HG02798 (cell line): ENCODE measurements around the gene MEF2A.

ENCODE experiments used
- ATAC-seq: cut with Tn5 transposase; IDR thresholded peaks from one replicate; pipeline ENCODE4 v1.9.1; 2021; ENCODE audit warnings: mild to moderate bottlenecking; ENCODE audit not compliant: unreplicated experiment, poor library complexity

The MEF2A gene

DNA sequence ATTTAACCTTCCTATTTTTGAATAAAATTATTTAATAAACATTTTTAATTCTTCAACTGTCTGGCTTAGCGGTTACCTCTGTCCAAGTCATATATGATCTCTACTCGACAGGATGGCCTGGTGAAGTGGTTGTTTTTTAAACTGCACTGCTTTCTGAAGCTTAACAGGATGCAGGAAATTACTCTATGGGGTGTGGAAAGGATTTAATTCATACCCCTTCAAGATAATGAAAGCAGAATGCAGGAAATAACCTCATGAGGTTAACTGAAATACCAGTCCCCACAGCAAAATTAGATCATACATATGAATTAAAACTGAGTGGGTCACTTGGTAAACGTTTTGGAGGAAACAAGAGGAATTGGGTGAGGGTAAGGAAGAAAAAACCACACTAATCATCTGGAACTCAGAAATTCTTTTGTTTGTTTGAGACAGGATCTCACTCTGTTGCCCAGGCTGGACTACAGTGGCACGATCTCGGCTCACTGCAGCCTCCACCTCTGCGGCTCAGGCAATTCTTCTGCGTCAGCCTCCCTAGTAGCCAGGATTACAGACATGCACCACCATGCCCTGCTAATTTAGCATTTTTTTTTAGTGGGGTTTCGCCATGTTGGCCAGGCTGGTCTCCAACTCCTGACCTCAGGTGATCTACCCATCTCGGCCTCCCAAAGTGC is 117.4 kb downstream of the MEF2A start:
- no peak for ATAC-seq

DNA sequence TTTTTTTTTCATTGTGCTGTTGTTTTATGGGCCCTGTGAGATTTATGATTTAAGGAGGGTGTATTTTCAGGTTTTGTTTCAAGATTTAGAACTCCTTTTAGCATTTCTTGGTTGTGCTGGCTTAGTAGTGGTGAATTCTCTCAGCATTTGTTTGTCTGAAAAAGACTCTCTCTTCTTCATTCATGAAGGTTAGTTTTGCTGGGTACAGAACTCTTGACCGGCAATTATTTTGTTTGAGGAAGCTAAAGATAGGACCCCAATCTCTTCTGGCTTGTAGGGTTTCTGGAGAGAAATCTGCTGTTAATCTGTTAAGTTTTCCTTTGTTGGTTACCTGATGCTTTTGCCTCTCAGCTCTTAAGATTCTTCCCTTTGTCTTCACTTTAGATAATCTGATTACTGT is 120.5 kb downstream of the MEF2A start:
- no peak for ATAC-seq

DNA sequence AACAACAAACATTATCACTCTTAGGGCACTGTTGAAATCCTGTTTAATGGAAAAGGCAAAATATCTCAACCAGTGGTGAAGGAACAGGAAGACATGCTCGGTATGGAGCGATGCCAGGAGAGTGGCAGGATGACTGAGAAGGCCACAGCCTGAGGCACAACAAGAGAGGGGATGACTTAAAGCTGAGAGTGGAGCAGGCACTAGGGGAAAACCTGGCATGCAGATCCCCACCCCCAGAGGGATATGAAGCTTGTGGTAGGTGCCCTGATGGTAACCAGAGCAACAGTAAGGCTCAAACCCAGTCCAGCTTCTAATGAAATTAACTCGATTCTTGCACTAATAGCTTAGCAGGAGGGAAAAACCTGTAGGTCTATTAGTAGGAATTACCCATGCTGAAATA is 127.0 kb downstream of the MEF2A start:
- ATAC-seq: no peak

DNA sequence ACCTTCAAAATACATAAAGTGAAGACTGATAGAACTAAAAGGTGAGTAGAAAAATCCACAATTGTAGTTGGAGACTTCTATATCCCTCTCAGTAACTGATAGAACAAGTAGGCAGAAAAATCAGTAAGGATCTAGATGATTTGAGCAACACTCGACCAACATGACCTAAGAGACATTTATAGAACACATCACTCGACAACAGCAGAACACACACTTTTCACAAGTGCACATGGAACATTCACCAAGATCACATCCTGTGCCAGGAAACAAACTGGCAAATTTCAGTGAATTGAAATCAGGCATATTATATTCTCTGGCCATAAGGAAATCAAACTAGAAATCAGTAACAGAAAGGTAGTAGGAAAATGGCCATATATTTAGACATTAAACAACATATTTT is 130.3 kb downstream of the MEF2A start:
- no peak for ATAC-seq

DNA sequence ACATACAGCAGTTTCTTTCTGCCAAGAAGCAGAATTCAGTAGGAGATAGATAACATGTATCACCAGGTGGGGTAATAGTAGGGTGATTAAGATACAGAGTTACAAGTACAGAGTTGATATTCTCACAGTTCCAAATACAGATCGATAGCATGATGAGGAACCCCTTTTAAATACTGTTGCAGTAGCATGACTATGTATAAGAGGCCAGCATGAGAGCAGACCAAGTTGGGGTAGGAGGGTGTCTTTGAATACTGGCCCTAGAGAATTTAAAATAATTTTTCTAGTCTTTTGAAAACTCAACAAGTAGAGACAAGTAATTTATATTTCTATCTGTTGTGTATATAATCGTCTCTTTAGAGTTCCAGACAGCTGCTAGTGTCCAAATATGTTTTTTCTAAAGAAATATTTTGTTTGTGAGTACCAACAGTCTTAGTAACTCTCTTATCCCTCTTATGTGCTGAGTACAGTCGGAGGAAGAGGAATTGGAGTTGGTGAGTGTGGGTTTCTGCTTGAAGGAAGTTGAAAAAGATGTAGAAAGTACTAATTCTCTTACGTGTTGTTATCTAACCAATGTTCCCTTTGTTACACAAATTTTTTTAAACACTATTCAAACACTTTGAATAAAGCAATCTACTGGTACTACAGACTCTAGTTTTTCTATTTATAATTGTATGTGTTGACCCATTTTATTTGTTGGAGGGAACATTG is 137.3 kb downstream of the MEF2A start:
- ATAC-seq: no peak

DNA sequence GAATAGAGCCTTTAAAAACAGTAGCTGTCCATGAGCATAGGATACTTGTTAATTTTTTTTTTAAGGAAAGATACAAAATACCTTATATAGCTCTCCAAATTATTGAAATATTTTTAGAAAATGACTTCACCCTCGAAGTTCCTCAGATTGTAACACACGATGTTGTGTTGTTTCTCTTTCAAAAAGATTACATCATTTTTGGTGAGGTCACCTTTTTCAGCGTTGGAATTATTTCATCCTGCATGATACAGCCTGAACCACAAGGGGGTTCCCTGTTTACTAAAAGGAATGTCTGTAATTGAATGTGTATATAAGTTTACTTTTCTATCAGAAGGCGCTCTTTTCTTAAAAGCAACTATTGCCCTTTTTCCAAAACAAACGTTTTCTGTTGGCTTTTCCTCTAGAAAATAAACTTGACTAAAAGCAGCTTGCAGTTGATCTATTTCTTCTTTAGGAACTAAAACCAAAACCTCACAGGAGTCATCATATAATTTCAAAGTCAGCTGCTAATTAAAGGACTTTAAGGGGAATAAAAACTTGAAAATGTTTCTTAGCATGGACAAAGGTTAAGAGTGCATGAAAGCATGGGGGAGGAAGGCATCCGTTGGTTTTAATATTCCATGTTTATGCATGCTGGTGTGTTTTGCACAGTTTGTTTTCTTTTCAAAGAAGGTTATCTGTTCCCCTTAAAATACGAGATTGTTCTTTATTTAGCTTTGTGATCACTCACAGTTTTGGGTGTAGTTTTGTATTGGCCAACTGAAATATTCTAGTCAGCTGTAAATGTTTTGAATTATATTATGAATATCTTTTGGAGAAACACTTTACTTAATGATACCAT is 138.0 kb downstream of the MEF2A start:
- peak; percentile 57 for ATAC-seq

DNA sequence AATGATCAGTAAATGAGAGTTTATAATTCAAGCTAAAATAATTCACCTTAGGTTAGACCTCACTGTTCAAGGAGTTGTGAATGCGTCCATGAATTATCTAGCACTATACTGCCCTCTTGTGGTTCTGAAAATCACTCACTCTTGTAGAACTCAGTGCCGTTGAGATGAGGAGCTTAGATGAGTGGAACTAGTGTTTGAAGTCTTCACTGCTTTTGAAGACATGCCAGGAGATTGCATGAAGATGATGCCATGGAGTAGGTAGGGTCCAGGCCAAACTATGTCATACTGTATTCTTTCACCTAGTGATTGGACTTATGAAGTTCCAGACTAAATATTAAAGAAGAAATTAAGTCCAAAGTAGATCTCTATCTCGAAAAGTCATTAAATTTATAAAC is 138.7 kb downstream of the MEF2A start:
- ATAC-seq: peak; percentile 70

DNA sequence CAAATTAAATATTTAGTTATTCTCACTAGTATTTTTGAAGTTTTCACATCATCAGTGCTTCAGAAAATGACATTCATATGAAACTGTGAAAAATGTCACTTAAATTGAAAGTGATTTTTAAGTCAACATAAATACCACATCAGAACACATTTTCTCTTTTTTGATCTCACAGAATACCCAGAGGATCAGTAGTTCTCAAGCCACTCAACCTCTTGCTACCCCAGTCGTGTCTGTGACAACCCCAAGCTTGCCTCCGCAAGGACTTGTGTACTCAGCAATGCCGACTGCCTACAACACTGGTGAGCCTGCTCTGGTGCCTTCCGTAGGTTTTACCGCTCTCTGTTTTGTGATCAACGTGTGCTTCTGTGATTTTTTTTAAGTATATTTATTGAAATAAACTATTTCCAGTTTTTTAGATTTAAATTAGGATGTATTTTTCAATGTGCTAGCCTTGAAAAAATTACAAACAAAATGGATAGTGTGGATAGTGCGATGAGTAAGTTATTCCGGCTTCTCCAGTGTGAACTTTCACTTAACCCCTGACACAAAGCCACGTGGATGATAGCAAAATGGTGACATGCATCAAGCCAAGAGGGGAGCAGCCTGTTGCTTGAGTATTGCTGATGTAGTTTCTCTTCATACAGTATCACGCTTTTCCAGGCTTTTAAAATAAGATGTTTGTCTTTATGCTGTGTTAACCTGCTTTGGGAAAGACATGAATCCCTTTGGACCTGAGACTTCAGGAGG is 140.9 kb downstream of the MEF2A start:
- no peak for ATAC-seq

DNA sequence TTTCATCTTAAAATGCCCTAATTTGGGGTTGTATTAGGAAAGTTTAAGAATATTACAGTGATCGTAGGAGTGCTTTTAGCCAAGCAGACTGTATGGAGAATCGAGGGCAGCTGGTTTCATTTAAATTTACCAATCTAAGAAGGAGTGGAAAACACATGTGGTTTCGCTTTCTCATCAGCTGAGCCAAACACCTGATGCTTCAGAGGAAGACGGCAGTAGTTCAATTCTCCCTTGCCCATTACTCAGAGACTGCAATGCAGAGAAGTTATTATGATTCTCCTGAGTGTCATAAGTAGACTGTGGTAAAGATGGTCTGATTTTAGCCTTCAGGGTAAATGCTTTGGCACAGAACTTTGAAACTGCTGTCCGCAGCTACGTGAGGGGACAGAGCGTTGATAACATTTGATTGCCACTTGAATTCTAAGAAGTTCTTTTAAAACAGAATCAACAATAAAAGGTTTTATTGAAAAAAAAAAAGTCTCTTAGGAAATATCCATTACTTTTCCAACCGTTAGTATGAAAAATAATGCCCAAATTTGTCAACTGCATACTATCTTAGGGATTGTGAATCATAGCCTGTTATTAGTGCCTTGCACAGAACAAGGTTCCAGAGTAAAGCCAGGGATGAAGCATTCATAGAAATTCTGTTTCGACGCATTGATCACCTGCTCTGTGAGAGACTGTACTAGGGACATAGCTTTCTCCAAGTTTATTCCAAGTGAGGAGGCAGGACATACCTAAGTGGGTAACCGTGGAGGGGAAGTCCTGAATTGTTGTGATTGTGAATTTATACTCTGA is 141.9 kb downstream of the MEF2A start:
- ATAC-seq: no peak

DNA sequence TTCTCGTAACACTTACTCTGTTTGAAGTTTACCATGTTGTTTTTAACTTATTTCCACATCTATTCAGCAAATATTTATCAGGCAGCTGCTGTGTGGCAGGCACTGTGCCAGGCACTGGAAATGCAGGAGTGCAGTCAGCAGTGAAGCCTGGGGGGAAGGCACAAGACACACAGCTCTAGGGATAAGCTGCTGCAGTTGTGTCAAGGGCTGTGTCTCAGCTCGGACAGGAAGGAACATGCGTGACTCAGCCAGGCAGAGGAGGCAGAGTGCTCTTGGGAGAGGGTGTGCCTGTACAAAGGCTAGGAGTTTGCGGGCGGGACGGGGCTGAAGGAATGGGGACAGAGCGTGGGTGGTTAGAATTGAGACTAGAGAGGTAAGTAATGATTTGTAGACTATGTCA is 142.8 kb downstream of the MEF2A start:
- ATAC-seq: no peak

DNA sequence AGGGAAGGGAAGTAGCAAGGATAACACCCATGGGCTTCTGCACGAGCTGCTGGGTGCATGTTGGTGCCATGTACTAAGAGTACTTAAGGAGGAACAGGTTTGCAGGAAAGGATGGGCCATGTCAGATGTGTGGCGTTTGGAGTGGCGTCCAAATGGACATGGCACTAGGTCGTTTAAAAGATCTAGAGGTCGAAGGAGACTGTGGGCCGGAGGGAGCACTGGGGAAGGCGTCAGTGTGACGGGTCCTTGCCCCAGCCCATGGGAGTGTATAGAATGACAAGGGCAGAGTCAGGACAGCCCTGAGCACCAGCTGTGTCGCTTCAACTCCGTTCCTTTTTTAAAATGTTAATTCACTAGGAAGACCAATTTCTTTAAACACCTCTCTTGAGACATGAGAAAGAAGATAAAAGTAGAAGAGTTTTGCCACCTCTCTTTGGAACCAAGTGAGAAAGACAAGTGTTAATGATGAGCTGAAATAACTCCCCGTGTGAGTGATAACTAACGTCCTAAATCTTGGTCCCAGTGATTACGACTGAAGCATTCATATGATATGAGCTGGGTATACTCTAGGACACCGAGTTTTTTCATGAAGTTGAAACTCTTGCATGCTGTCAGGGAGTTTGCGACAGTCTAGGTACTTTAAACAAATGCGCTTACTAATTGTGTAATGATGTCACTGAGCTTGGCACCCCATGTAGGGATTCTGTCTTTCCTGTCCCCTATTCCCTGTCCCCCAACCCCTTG is 143.6 kb downstream of the MEF2A start:
- ATAC-seq: no peak

DNA sequence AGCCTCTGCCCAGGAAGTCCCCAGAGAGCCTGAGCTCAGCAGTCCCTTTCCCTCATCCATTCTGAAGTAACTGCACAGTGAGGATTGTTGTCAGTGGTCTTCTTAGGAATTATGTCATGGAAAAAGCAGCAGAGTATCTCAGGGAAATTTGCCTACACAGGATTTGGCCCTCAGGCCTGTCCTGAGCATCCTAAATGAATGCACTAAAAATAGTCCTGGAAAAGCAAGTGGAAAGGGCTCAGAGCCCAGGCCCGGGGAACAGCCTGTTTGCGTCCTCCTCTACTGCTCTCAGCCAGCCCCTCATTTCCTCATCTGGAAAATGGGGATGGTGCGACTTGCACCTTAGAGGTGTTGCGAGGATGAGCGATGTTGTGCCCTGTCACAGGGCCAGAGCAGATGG is 145.8 kb downstream of the MEF2A start:
- ATAC-seq: no peak

DNA sequence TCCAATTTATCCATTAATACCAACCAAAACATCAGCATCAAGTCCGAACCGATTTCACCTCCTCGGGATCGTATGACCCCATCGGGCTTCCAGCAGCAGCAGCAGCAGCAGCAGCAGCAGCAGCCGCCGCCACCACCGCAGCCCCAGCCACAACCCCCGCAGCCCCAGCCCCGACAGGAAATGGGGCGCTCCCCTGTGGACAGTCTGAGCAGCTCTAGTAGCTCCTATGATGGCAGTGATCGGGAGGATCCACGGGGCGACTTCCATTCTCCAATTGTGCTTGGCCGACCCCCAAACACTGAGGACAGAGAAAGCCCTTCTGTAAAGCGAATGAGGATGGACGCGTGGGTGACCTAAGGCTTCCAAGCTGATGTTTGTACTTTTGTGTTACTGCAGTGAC is 146.6 kb downstream of the MEF2A start:
- ATAC-seq: no peak

DNA sequence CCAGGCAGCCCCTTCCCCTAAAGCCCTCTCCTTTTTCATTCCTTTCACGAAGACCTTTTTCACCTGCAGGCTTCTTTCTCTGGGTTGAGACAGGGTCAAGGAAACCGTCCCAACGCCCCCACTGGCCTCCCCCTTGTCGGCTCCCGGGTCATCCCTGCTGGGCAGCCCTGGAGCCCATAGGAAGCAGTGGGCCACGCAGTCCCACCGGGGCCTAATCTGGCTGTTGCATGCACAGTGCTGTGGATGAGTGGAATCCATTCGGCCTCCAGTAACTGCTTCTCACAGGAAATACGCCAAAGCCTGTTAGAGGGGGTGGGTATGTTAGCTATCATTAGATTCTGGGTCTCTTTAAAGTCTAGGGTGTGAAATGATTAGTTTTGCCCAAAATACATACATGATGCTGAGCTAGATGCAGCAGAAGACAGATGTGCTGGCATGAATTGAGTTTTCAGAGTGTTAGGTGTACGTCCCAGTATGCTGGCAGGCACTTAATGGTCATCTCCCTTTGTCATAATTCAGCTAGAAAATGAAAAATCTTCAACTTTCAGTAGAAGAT is 150.8 kb downstream of the MEF2A start:
- no peak for ATAC-seq

DNA sequence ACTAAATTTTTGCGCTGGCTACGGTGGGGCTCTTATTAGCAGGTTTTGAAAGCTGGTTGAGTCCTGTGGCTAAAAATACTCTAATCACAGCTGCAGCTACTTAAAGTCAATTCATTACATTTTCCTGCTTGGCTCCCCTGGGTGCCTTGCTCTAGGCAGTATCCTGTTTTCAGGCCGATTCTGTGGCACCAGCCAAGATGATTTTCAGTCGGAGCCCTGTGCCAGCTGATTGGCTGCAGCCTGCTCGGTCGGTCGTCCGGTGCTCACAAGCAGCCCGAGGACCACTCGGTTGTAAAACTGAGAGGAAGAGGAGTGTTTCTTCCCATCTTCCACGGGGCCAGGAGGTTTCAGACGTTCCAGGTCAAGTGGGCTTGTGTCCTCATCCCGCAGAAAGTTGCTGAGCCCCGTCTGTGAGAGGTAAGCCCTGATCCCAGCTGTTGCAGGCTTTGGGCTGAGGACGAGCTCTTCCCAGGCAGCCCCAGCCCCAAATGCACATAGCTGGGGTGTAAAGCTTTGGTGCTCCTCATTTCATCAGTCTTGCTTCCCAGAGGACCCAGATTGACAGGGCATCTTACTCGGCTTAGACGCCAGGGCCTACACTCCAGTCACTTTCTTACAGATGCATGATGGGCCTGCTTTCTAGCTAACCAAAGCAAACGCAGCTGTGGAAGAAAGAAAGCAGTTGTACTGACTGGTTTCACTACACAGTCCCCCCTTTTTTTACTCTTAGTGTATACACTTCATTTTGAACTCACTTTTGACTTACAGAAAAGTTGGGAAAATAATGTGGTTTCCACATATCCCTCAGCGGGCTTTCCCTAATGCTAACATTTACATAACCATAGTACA is 151.6 kb downstream of the MEF2A start:
- peak; percentile 50 for ATAC-seq

DNA sequence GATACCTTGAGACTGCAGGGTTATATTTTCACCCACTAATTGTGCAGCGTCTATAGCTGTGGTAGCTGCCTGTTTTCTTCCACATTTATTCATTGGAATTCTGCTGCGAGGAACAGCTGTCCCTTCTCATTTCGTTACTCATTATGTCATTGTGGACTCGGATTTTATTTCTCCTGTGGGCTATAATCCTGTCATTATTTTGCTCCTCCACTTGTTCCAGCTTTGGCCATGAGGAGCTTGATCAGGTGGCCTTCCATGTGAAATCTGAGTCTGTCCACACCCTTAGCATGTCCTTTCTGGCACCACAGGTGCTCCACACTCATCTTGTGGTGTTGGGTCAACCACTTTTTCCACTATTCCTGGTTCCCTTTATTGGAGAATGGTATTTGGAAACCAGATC is 152.6 kb downstream of the MEF2A start:
- ATAC-seq: no peak

DNA sequence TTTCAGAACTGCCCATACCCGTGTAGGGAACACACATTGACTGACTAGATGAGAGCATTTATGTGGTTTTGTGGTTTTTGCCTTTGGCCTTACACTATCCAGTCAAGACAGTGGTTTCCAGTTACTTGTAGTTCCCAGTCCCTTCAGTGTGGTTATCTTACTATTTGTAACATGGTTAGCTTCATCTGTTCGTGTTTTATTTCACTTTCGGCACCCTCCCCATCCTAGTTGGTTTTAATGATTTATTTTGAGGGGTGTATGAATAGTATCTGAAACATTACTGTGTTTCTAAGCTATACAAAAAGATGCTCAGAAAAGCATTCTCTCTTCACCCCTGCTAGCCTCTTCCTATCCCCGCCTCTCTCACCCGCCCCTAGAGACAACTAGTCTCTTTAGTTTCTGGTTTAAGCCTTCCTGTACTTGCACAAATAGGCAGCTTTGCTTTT is 153.3 kb downstream of the MEF2A start:
- ATAC-seq: peak; percentile 84

DNA sequence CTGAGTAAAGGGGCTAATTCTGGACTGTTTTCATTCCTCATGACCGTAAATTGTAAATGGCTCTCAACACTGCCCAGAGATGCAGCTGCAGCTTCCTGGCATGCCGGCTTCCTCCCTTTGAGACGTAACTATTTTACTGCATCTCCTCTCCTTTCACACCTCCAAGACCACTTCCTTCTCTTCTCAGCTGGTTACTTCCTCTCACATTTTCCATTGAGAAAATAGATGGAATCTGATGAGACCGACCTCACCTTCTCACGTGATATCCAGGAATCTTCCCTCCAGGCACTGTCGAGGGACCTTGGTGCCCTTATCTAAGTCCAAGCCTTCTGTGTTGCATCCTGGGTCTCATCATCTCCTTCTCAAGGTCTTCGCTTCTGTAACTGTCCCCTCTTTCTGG is 154.7 kb downstream of the MEF2A start:
- ATAC-seq: no peak
